GM18508 (cell line): Measurements from ENCODE around the gene MCF2L2.

Experiments
- ATAC-seq: cut with Tn5 transposase; IDR thresholded peaks from one replicate; pipeline ENCODE4 v1.9.1; 2021; ENCODE audit warnings: moderate number of reproducible peaks; ENCODE audit not compliant: insufficient read depth, unreplicated experiment

Gene MCF2L2

GRCh38 chr3:183275418-183275817, 153.0 kb downstream of the MCF2L2 start:
- ATAC-seq = no peak

GRCh38 chr3:183274609-183275008, 153.8 kb downstream of the MCF2L2 start:
- ATAC-seq = no peak

- no peak for ATAC-seq
These were observed 155.6 kb downstream of the MCF2L2 start for GRCh38 chr3:183272791-183273190.

- no peak for ATAC-seq
These were observed 156.3 kb downstream of the MCF2L2 start for GRCh38 chr3:183272142-183272541.

DNA sequence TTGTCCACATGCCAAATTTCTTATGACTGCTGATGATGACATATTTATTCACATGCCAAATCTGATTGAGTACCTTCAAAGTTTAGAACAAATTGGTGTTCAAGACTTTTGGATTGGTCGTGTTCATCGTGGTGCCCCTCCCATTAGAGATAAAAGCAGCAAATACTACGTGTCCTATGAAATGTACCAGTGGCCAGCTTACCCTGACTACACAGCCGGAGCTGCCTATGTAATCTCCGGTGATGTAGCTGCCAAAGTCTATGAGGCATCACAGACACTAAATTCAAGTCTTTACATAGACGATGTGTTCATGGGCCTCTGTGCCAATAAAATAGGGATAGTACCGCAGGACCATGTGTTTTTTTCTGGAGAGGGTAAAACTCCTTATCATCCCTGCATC, 158.1 kb downstream of the MCF2L2 start:
- no peak for ATAC-seq

DNA sequence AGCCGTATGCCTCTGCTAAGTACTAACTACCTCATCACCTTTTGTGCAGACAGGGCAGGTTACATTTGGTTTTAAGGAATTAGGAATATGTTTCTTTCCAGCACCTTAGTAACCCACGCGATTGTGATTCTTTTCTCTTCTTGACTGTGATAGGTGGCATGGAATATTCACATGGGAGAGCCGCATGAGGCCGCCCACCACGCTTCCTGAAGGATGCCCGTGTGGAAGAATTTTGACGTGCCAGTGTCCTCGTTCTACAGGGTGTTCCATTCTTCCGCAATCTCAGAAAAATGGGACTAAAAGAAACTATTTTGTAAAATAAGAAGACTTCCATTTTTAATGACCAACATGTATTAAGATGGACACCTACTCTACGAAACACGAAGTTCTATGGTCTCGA, 159.1 kb downstream of the MCF2L2 start:
- ATAC-seq = no peak

DNA sequence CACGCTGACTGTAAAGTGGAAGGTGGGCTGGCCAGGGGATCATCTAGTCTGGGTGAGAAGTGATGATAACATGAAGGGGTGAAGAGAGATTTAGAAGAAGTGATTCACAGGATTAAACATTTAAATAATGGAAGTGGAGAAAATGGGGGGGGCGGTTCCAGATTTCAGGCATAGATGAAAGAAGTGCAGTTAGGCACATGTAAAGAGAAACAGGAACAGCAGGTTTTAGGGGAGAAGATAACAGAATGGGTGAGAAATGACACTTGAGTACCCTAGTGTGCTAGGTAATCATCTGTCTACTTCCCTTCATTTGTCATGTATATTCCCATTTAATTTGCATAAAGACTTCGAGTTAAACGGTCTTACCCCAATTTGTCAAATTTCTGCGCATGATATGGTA, 160.1 kb downstream of the MCF2L2 start:
- no peak for ATAC-seq

- ATAC-seq = no peak
These were observed 161.3 kb downstream of the MCF2L2 start for GRCh38 chr3:183267140-183267539.

DNA sequence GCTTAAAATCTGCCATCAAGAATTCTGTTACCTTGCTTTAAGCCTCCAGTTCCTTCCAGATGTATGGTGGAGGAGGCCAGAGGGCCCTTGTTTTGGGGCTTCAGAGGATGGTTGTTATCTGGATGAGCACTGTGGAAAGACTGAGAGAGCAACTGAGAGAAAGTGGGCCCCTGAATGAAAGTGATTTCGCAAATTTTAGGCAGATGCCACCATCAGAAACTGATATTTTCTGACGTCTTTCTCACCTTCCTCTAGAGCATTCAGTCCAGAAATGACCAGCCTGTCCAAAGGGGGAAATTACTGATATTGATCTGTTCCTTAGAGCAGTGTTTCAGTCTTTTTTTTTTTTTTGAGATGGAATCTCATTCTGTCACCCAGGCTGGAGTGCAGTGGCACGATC, 162.0 kb downstream of the MCF2L2 start:
- no peak for ATAC-seq

GRCh38 chr3:183265834-183266417, 162.5 kb downstream of the MCF2L2 start:
- ATAC-seq = no peak

GRCh38 chr3:183265157-183265642, 163.2 kb downstream of the MCF2L2 start:
- ATAC-seq = no peak

DNA sequence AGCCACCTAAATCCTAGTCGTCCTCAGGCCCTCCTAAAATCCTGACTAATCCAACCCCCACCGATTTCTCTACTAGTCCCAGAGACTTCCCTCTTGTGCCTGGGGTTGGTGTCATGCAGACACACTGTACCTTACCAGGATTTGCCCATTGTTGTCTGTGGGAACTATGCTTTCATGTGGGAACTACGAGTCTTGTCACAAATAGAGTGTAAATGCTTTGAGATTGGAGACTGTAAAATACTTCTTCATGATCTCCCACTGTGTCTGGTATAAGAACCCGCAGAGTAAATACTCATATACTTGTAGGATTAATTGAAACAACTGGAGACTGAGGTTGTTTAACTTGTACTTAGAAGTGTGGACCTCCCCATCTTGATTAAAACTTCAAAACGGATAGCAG, 164.2 kb downstream of the MCF2L2 start:
- ATAC-seq = no peak

- ATAC-seq = no peak
These were observed 165.5 kb downstream of the MCF2L2 start for GRCh38 chr3:183262875-183263378.

DNA sequence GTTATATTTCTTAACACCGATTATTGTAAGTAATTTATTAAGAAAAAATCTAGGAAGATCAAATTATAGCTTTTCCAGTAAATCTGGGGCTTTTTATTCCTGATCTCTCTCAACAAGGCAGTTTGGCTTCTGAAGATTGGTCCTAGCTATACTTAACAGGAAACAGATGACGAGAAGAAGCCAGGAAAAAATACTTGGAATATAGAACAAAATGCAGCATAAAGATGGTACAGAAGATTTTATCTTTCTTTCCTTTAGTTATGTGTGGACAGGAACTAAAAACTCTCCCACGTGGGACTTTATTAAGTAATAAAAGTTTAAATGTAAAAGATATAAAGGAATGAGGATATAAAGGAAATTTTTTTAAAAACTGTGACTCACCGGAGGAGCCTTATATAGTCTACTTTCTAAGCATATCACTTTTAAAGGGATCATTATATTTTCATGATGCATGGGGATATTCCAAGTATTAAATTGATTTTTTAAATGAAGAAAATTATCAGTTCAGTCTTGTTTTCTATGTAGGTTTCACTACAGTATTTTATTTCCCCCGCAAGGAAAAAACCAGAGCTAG, 167.2 kb downstream of the MCF2L2 start:
- no peak for ATAC-seq

DNA sequence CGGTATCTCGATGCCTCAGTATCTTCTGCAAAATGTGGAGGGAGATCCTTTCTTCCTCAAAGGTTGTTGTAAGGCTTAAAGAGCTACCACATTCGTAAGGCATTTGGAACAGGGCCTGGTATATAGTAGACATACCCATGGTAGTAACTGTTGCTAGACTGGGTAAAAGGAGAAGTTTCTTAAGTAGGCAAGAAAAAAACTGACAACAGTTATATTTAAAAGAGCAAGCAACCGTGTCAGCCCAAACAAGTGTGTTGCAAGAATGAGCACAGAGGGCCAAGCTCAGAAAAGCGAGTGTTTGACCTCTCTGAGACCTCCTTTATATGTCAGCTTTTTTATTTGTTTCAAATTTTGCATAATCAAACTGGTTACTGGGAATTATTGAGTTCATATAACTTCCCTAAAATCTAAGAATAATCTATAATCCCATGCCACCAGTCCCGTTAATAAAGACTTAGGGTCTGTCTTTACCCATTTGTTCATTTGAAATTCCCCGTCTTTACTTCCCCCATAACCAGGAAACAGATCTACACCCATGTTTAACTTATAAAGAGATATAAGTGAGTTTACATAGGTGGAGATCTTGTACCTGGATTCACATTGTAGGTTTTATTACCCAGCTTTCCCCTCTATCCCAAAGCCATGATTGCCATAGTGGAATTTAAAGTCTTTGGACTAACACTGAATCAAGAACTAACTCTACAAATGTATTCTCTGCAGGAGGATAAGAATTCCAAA, 168.1 kb downstream of the MCF2L2 start:
- ATAC-seq = no peak

DNA sequence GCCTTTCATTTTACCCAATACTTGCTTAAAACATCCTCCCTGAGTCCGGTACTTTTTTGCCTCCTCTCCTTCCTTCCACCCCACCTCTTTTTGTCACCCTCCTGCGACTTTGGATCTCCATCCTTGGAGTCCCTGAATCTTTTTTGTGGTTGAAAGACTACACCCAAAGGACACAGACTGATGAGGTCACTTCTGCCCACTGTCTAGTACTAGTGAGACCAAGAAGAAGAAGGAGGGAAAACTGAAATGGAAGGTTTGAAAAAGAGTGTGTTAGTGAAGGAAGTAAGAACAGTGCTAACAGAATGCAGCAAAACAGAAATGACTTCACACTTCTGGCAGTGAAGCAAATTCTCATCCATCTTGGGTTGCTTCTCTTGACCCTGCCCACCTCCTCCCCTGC, 168.8 kb downstream of the MCF2L2 start:
- no peak for ATAC-seq

GRCh38 chr3:183259087-183259486, 169.3 kb downstream of the MCF2L2 start:
- ATAC-seq = no peak

GRCh38 chr3:183255348-183255730, 173.1 kb downstream of the MCF2L2 start:
- ATAC-seq = no peak

- ATAC-seq = no peak
These were observed 173.7 kb downstream of the MCF2L2 start for GRCh38 chr3:183254487-183255347.
